NCI-H2171 treated with DMSO at 0.1 percent for 48 hours (cell line): ENCODE data around the gene MBD5.

Source experiments
- DNase-seq: peaks from one replicate; lab custom pipeline; 2025; lab: John Stamatoyannopoulos, UW

The MBD5 gene

GRCh38 chr2:148023861-148024260 lies 3.0 kb downstream of the MBD5 start:
- DNase-seq, result no peak

DNA sequence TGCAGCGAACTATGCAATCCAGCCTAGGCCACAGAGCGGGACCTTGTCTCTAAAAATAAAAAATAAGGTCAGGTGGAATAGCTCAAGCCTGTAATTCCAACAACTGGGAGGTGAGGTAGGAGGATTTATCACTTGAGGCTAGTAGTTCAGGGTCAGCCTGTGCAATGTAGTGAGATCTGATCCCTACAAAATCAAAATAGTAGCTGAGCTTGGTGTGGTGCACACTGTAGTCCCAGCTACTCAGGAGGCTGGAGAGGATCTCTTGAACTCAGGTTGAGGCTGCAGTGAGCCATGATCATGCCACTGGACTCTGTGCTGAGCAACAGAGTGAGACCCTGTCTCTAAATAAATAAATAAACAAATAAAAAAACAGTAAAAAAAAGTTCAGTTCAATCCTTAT lies 5.7 kb downstream of the MBD5 start:
- no peak for DNase-seq

GRCh38 chr2:148027822-148028221 lies 6.9 kb downstream of the MBD5 start:
- no peak for DNase-seq

- no peak for DNase-seq
Measured at GRCh38 chr2:148028781-148029180, 7.9 kb downstream of the MBD5 start.

DNA sequence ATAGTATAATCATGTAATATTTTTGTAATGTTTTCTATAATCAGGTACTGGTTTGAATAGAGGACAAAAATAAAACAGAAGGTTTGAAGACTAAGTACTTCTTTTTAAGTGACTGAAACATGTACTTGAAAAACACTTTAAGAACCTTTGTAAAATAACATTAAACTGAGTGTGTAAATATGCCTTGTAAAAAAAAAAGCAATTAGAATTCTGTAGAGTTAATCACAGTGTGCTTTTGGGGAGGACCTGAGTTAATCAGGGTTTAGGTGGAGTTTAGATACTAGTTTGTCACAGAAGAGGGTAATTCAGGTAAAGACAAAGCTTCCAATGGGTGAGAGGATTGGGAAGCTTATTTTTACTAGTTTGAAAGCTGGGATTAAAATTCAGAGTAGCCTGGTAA lies 10.3 kb downstream of the MBD5 start:
- no peak for DNase-seq

DNA sequence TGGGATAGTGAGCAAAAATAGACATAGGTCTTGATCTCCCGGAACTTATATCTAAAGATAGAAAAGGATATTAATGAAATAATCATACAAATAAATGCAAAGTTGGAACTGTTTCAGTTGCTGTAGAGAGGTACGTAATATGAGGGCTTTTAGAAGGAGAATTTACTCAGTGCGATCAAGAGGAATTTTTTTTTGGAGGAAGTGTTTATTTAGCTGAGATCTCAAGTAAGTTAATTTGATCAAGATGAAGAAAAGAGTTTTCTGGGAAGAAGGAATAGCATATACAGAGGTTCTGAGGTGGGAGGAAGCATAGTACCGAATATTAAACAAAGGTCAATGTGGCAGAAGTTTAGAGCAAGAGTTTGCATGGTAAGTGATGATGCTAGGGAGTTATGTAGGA lies 11.3 kb downstream of the MBD5 start:
- DNase-seq, result no peak

- DNase-seq, result no peak
Measured at GRCh38 chr2:148039783-148040182, 18.9 kb downstream of the MBD5 start.

DNA sequence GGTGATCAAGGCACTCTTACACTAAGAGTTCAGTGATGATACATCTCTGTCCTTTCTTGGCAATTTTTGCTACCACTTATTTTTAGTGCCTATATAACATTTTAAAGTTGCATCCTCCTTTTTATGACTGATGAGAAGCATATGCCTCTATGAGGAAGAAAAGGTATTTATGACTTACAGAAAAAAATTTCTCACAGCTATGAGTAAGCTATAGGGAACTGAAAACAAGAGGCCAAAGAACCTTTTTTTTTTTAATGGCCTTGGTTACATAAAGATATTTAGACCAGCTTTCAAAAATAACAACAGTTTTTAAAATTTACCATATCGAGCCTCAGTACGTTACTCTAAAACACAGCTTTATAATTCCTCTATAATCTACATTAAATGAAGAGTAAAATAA lies 21.3 kb downstream of the MBD5 start:
- no peak for DNase-seq

DNA sequence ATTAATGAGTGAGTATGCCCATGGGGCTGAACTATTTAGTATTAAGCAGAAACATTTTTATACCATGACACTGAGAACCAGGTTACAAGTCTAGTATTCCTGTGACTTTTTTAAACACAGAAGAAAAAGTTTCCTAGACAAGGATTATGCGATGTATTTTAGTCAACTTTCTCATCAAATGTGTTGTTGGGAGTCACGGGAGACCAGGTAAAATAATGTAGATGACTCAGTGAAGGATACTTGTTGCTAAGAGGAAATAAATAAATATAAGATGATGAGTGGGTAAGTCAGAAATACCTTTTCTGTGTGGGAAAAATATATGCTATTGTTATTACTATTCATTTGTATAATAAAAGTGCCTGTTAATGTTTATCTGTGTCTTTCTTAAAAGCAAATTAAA lies 23.4 kb downstream of the MBD5 start:
- DNase-seq, result no peak

- DNase-seq, result no peak
Measured at GRCh38 chr2:148046802-148047201, 25.9 kb downstream of the MBD5 start.

GRCh38 chr2:148048475-148049221 lies 27.8 kb downstream of the MBD5 start:
- no peak for DNase-seq

DNA sequence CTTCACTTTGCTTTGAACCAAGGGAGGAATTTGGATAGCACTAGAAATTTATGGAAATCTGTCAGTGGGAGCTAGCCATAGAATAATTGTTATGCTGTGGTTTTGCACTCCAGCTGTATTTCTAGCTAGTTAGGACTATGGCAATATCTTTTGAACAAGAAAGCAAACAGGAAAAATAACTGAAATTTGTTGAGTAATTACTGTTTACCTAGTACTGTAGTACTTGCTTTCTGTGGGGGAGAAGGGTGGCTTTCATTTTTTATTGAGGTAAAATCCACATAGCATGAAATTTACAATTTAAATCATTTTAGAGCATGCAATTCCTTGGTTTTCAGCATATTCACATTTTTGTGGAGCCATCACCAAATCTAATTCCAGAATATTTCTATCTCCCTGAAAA lies 28.4 kb downstream of the MBD5 start:
- DNase-seq, result no peak

DNA sequence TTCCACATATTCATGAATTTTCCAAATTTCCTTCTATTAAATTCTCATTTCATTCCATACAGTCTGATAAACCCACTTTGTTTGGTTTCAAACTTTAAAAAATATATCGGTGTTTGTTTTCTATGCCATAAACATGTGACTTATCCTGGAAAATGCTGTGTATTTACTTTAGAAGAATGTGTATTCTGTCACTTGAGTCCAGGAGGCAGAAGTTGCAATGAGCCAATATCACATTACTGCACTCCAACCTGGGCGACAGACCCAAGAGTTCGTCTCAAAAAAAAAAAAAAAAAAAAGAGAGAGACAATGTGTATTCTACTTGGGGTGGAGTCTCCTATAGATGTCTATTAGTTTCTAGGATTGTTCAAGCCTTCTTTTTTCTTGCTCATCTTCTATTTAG lies 31.8 kb downstream of the MBD5 start:
- peak; percentile 31 for DNase-seq

GRCh38 chr2:148058641-148059040 lies 37.8 kb downstream of the MBD5 start:
- no peak for DNase-seq

DNA sequence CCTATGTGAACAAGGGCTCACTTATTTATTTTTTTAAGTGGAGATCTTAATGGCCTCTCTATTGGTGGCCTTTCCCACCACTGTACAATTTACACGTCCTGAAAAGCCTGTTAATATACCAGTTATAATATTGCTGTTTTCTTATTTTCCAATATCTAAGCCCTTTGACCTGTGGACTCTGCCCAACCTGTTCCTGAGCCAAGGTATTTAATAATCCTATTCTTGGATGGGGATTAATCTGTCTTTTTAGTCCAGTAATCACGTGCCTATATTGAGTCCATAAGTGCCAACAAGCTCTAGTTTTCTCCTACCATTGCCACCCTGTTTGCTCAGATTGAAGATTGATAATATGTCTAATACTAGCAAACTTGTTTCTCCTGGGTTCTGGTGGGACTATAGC lies 42.7 kb downstream of the MBD5 start:
- DNase-seq, result no peak

DNA sequence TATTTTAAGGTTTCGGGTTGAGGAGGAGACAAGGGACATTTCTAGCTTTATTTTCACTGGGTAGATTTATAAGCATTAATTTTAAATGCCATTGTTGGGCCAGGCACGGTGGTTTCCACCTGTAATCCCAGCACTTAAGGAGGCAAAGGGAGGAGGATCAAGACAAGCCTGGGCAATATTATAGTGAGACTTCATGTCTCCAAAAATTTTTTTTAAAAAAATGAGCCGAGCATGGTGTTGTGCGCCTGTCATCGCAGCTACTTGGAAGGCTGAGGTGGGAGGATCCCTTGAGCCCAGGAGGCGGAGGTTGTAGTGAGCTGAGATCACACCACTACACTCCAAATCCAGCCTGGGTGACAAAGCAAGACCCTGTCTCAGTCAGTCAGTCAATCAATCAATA lies 45.0 kb downstream of the MBD5 start:
- no peak for DNase-seq

- no peak for DNase-seq
Measured at GRCh38 chr2:148067801-148068200, 46.9 kb downstream of the MBD5 start.

GRCh38 chr2:148071351-148071750 lies 50.5 kb downstream of the MBD5 start:
- no peak for DNase-seq

DNA sequence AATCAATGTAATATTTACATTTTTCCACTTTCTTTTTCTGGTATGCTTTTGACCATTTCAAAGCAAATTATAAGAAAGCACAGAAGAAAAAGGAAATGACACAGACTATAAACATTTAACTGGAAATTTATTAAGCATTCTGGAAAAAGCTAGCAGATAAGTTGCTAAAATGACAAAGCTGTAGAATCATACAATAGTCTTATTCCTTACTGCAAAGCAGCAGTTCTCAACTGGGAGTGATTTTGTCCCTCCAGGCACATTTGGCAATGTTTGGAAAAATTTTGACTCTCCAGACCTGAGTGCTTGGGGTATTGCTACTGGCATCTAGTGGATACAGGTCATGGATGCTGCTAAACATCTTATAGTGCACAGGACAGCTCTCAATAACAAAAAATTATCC lies 75.1 kb downstream of the MBD5 start:
- DNase-seq, result no peak

DNA sequence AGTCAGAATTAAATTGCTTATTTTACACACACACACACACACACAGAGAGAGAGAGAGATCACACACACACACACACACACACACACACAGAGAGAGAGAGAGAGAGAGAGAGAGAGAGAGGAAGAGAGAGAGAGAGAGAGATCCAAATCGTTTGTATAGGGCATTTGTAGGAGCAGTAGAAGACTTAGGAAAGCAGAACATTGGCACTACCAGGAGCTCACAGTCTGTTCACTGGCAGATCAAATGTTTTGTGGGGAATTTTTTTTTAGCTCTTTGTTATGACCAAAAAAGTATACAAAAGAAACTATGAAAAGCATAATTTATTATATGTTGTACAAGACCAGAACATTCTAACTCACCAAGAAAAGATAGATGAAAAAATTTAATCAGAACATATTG lies 81.8 kb downstream of the MBD5 start:
- DNase-seq, result no peak

DNA sequence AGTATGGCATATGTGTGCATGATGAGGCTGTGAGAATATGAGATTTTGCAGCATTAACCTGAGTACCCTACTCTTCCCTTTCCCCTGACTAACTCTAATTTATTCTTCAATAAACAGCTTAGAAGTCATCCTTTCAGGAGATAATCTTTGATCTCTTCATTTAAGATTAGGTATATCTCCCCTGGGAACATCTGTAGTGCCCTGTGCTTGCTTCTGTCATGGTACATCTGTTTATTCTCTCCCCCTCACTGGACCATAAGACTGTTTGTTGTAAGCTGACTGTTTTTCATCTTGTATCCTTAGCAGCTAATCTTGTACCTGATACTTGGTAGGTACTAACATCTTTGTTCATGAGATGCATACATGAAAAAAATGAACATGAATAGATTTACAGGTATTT lies 83.1 kb downstream of the MBD5 start:
- peak; percentile 32 for DNase-seq

- no peak for DNase-seq
Measured at GRCh38 chr2:148106331-148106730, 85.4 kb downstream of the MBD5 start.

GRCh38 chr2:148108385-148108784 lies 87.5 kb downstream of the MBD5 start:
- no peak for DNase-seq

DNA sequence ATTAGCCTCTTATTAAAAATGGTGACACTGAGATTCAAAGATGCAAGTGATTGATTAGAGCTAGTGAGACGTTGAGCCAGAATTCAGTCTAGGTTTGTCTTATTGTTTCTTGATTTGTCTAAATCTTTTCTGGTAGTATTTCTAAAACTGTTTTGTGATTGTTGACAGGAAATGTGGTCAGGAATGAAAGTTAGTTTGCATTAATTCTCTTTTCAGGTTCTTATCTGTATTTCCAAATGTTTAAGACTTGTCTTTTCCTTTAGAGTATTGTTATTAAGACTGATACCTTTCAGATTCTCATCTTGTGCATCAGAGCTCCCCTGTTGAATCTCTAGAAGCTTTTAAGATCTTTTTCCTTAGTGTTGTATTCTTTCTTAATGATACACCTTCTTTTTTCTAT lies 89.3 kb downstream of the MBD5 start:
- no peak for DNase-seq

DNA sequence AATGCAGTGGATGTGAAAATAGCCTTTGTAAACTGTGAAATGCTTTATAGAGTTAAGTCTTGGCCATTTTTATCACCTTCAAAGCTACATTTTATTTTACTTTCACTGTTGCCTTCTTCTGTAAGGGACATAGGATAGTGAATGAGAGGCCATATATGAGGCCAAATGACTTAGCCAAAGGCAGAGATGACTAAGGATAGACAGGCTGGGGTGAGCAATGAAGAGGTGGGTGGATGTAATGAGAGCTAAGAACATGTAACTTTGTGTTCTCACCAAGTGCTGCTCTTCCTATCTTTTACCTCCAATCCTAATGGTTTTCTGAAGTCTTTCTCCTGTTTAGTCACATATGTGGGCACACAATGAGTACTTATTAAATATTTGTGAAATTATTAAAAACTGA lies 101.9 kb downstream of the MBD5 start:
- DNase-seq, result no peak
